HG03457 (cell line): Measurements from ENCODE around the gene PDE4DIP.
A peak's percentile ranks its signal among the peaks of the same experiment; 100 is the strongest.
"Not testable (repeated sequence)": the region's sequence is repeated elsewhere in the genome, so short reads cannot be mapped to it uniquely, and the experiment has no call there.

Experiments
- ATAC-seq: cut with Tn5 transposase; IDR thresholded peaks from one replicate; pipeline ENCODE4 v1.9.1; 2021; ENCODE audit warnings: moderate number of reproducible peaks; ENCODE audit not compliant: unreplicated experiment

PDE4DIP gene

DNA sequence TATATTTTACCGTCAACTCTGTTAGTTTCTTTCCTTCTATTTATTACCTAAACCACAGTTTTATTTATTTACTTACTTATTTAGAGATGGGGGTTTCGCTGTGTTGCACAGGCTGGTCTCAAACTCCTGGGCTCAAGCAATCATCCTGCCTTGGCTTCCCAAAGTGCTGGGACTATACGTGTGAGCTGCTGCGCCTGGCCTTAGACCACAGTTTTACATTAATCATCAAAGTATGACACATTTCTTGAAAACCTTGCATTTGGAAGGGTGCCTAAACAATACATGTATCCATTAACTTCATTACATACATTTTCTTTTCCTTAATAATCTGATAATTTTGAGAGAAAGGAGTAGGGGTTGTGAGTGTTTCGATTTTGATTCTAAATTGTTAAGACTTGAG, 124.9 kb downstream of the PDE4DIP start:
- not testable (repeated sequence) for ATAC-seq

DNA sequence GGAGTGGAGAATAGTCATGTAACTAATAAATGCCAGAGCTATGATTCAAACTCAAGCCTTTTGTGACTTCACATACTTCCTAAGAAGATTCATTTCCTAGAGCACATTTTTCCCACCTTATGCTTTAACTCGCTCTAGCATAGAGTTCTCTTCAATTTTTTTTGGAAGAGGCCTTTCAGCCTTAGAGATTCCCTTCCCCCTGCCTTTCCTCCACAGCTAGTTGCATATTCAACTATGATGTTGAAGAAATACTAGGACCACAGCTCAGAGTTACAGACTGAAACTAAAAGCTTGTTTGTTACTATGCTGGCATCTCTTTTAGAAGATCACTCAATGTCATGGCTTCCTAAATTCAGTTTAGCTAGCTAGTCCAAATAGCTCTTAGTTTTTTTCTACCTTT, 131.2 kb downstream of the PDE4DIP start:
- peak; percentile 35 for ATAC-seq

DNA sequence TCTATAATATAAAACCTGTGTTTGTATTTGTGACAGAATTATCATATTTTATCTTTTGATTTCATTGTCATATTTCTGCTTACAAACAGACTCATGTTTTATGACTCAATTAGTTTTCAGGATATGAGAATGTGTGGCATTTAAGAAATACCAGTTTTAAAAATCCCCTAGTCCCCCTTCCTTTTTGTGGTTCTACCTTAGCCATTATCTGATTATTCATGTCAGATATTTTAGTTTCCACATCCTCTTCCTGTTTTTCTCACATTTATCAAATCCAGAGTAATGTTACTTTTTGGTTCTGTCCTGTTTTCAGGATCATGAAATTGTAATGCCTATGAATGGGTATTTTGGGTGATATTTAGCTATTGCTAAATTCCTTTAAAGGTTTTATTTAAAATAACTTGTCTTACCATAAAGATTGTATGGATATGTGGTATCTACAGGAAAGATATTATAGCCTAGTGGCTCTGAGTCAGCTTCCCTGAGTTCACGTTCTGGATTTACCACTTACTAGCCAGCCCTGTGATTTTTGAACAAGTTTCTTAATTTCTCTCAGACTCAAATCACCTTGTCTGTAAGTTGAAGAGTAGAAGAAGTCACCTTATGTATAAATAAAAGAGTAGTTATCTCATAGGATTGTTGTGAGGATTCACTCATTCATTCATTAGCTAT, 131.8 kb downstream of the PDE4DIP start:
- peak; percentile 72 for ATAC-seq

DNA sequence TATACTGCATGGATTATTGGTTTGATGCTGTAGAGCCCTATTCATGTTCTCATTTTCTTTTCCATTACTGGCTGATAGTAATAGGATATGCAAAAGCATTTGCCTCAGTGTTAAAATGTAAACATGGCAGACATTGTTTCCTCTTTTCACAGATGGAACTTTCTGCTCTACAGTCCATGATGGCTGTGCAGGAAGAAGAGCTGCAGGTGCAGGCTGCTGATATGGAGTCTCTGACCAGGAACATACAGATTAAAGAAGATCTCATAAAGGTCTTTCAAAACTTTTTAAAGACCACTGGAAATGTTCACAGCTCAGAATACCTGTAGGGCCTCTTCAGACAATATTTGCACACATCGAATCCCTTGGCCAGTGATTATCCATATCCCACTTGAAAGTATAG, 133.6 kb downstream of the PDE4DIP start:
- not testable (repeated sequence) for ATAC-seq

DNA sequence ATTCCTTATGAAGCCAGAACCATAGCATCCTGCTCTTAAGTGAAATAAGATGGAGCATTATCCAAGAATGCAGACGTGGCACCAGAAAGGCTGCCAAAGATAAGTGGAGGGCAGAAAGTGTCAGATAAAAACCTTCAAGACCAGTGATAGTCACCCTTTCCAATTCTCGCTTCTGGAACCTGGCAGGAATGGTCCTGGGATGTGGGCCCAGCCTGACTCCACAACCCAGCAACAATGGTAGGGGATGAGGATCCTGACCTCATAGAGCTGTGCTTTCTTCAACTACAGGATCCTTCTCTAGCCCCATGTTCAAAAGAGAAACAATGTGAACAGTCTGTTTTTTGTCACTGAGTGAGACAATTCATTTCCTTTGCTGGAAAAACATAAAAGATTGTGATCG, 145.2 kb downstream of the PDE4DIP start:
- not testable (repeated sequence) for ATAC-seq

DNA sequence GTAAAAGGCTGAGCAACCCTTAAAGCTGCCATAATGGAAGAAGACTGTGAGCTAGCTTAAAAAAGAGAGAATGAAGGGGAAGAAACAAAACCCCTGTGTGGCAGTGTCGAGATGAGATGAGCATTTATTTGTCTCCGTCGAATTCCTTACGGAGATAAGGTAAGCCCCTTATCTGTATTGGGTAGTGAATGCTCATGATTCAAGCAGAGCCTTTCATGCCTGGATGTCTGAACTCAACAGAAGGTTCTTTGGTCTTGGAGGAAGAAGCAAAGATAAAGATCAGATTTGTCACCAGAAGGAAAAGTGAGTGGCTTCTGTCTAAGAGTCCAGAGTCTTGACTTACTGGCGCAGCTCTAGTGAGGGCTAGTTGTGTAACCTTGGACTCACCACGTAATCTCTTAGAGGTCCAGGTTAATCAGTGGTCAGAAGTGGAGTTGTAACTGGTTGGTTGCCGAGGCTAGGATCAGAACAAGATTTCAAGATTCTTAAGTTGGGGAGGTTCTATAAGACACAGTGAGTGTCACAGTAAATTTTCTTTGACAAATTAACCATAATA, 146.1 kb downstream of the PDE4DIP start:
- not testable (repeated sequence) for ATAC-seq

DNA sequence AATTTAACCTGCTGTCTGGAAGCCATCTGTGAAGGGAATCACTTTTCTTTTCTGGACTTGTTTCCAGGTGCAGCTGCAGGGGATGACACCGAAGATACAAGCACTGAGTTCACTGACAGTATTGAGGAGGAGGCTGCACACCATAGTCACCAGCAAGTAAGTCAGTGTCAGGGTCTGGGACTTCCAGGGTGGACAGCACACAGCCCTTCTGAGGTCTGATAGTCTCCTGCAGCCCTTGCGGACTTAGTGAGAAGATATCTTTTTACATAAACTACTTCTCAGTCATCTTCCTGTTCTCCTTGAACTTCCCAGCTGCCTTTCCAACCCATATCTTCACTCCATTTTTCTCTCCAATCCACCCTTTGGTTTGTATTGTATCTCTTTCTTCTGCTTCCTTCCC, 147.6 kb downstream of the PDE4DIP start:
- ATAC-seq, result not testable (repeated sequence)

DNA sequence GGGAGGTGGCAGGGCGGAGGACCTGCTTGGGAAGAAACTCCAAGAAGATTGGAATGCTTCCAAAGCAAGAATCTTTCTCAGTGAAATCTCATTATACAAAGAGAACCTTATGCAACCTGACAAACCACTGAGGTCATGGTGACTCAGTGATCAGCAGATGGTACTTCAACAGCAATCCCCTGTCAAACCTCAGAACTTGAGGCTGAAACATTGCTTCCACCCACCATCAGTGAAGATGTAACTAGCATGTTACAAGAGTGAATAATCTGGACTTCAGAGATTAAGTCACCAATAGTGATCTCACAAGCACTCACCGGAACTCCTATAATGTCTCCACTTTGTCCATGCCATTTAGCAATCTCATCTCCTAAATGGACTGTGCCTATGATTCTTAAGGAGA, 148.1 kb downstream of the PDE4DIP start:
- ATAC-seq, result not testable (repeated sequence)

DNA sequence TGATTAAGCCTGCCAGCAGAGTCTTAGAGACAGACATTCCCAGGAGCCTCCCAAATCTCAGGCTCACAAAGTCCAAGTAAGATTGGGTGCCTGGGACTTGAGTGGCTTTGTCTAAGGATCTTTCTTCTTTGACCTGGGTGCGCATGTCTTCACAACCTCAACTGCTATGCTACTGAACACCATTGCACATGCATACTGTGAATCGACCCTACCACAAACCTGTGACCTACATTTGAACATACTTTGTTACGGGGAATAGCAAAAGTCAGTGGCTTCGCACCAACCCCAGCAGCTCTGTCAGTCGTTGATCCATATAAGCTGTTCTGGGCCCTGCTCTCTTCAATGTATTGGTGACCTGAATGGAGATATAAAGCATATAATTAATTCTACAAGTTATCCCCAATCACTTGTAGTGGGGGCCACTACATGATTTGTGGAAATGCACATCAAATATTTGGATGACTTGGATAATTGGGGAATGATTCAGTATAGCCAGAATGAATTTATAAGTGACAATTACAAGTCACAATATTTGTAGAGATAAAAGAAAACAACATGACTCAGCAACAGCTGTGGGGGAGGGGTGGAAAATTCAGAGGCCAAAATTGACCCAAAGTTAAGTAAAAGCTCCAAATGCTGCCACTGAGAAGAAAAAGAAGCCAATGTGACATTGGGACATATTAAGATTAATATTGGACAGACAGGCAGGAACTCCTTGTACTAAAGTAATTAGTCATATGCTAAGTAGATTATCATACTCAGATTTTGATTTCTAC, 152.4 kb downstream of the PDE4DIP start:
- not testable (repeated sequence) for ATAC-seq

DNA sequence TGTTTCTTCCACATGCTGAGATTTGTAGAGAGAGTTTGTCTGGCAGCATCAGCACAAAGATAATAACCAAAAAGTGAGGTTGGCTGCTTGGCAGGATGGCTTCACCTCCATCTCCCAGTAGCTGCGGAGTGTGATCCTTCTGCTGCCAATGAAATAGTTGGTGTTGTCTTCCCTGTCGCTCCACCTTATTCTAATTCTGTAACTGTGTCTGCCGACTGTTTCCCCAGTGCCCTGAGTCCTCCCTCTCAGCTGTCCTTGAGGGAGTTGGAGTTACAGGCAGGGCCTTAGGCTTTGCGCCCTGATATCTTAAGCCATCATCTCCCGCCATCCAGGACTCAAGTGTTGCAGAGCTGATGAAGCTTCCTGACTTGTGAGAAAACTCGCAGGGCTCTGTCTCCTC, 153.2 kb downstream of the PDE4DIP start:
- ATAC-seq, result not testable (repeated sequence)

DNA sequence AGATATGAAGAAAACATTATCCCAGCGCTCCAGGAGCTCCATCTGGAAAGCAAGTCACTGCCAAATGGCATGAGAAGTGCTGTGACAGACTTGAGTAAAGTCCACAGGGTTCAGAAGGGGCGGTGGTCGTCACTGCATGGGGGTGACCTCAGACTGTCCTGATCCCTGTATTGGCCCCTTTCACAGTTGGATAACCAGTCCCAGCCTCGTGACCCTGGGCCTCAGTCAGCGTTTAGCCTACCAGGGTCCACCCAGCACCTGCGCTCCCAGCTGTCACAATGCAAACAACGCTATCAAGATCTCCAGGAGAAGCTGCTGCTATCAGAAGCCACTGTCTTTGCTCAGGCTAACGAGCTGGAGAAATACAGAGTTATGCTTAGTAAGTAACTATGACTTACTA, 158.4 kb downstream of the PDE4DIP start:
- ATAC-seq, result not testable (repeated sequence)

DNA sequence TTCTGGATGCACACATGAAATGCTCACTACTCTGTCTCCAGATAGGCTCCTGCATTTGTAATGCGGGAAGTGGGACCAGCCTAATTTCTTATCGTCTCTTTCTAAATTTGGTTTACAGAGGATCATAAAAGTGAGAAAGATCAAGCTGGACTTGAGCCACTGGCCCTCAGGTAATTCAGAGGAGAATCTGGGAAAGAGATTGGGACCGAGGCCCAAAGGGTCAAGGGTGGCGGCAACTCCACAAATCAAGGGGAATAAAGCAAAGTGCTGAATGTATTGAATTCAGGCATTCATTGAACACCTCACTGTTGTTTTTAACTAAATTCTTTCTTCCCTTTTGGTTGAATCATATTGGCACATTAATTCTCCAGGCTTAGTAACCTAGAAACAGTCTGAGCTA, 164.1 kb downstream of the PDE4DIP start:
- ATAC-seq, result not testable (repeated sequence)

DNA sequence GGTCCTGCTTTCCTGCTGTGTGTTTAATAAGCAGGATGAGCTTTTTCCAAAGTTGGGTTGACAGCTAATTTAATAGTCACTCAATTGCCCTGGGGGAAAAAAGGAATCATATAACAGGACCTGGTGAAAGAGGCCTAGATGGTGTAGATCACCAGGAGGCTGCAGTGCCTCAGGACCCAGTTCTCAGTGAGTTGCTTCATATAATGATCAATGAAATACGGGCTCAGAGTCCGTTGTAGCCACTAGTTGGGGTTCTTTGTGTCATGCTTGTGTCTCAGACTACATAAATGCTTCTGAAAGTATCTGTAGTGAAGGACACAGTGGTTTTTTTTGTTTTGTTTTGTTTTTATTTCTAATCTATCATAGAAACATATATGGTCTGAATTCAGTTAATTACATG, 164.5 kb downstream of the PDE4DIP start:
- ATAC-seq, result not testable (repeated sequence)

DNA sequence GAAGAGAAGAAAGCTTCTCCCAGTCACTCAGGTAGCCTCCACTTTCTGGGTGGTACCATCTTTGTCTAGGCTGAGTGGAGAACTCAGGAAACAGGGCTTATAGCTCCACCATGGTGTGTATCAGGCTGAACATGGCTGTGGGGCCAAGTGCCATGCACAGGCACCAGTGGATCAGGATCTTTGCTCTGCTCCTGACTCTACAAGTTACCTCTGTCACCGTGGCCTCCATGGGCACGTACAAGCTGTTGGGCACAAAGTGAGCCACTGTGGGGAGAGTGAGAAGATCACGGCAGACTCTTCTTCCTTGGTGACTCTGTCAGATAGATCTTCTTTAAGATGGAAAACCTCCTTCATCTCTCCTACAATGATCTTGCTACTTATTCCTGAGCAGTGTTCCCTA, 165.5 kb downstream of the PDE4DIP start:
- ATAC-seq, result not testable (repeated sequence)

DNA sequence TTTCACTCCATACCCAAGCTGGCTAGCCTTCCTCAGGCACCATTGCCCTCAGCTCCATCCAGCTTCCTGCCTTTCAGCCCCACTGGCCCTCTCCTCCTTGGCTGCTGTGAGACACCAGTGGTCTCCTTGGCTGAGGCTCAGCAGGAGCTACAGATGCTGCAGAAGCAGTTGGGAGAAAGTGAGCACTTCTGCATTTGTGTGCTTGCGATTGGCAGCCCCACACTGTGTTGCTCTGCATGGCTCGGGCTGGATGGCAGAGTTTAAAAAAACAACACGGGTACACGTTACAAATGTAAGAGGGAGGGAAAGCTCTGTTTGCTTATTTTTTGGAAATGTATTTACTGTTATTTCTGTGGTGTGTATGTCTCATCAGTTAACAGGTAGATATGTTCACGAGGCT, 168.4 kb downstream of the PDE4DIP start:
- not testable (repeated sequence) for ATAC-seq

DNA sequence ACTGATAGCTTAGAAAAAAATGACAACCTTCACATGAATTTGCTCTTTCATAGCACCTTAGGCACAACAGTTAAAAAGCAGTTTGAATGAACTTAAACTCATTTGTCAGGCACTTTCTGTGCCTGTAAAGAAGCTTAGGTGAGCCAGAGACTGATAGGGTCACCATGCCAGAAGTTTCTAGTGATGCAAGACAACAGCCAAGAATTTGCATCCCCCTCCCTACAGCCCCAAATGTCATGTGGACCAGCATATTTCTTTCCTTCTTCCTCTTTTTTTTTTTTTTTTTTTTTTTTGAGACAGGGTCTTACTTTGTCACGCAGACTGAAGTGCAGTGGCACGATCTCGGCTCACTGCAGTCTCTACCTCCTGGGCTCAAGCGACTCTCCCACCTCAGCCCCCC, 169.3 kb downstream of the PDE4DIP start:
- not testable (repeated sequence) for ATAC-seq

DNA sequence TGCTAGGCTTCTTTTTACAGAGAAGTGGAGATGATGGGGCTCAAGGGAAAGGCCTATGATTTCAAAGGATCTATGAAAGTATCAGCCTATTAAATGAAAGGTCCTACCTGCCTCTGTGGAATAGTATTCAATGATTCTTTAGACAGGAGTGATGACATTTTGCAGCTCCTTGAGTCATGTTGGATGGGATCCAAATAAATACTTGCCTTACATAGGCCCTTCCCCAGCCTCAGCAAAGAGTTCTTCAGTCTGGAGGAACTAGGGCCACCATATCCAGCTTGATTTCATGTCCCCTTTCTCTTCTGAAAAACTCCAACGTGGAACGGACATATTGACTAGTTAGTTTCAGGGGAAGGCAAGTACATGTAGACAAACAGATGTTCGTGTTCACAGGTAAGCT, 171.3 kb downstream of the PDE4DIP start:
- not testable (repeated sequence) for ATAC-seq

DNA sequence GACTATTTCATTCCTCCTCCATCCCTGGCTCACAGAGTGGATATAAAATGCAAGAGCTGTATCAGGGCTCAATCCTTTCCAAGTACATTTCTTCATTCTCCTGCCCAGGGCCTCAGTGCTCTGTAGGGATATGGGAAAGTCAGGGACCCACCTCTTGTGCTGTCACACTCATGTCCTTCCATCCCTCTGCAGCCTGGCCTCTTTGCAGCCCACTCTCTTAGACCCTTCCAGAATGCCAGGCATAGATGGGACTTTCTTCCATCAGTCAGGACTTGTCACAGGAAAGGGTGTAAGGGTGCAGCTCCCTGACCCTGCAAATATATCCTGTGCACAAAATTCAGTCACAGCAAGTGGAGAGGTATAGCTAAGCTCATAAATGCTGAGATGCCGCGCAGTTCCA, 172.4 kb downstream of the PDE4DIP start:
- not testable (repeated sequence) for ATAC-seq

DNA sequence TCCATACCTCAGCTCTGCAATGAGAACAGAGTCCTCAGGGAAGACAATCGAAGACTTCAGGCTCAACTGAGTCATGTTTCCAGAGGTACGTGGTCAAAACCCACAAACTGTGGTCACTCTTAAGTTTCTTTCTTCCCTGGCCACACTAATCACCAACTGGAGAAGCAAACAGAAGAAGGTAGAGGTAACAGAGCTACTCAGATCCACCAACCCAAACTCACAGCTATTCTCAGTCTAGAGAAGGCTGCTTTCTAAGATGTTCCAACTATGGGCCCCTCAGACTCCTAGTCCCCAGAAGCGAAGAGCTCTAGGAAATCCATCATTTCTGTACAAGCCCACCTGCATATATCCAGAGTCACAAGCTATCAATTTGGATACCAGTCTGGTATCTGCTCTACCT, 174.3 kb downstream of the PDE4DIP start:
- not testable (repeated sequence) for ATAC-seq

DNA sequence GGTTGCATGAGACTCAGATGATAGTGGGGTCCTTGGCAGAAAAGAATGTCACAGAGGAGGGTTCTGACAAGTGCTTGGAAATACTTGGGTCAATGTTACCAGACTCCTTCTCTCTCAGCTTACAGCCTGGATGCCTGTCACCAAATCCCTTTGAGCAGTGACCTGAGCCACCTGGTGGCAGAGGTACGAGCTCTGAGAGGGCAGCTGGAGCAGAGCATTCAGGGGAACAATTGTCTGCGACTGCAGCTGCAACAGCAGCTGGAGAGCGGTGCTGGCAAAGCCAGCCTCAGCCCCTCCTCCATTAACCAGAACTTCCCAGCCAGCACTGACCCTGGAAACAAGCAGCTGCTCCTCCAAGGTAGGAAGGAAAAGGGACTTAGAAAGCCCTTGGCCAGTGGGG, 180.1 kb downstream of the PDE4DIP start:
- not testable (repeated sequence) for ATAC-seq

DNA sequence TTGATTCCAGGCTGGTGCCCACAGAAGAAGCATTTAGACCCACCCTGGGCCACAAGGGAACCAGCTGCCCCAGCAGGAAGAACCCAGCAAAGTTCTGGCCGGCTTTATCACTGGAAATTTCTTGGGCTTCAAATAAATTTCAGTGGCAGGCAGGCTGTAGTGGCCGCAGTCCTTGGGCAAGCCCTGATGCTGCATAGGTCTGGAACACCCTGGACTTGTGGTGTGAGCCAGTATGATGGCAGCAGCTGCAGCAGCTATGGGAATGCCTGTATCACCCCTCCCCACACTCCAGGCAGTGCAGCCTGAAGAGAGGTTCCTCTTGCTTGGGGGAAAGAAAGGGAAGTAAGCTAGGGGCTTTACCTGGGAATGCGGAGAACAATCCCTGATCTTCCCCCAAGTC, 189.7 kb downstream of the PDE4DIP start:
- ATAC-seq, result not testable (repeated sequence)

DNA sequence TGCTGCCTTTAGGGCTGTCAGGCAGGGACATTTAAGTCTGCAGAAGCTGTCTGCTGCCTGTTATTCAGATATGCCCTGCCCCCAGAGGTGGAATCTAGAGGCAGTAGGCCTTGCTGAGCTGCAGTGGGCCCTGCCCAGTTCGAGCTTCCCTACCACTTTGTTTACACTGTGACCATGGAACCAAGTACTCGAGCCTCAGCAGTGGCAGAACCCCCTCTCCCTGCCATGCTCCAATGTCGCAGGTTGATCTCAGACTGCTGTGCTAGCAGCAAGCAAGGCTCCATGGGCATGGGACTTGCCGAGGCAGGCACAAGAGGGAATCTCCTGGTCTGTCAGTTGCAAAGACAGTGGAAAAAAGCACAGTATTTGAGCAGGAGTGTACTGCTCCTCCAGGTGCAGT, 198.8 kb downstream of the PDE4DIP start:
- ATAC-seq, result not testable (repeated sequence)
